NT2/D1 (cell line): ENCODE data around the gene FAM107B.

Source experiments
- SUZ12 ChIP-seq: IDR thresholded peaks from 2 replicates; pipeline ENCODE4 v1.6.1; 2011; ENCODE audit not compliant: insufficient read length, insufficient read depth; ENCODE audit errors: extremely low read depth
- YY1 ChIP-seq: IDR thresholded peaks from 2 replicates; pipeline ENCODE4 v1.6.1; 2011; ENCODE audit not compliant: insufficient read length, insufficient read depth

- TF ChIP-seq SUZ12 (no peak), YY1 (no peak)
Observed at GRCh38 chr10:14606633-14607032, 168.1 kb downstream of the FAM107B start.
